Astrocyte (in vitro differentiated cells and primary cell): ENCODE data around the gene AGTR1. TPM values are rescaled to one million over a fixed set of nuclear protein-coding genes. Genes with fewer than 3 reads are reported as not detected.

Source experiments
- DNase-seq: peaks from one replicate; pipeline ENCODE4 v3.0.0-alpha.2; 2010; ENCODE audit warnings: low read depth
- FAIRE-seq: peaks from 2 replicates; lab custom pipeline; 2011; peaks lifted over from hg19 to GRCh38; lab: Jason Lieb, UNC
- H2AFZ ChIP-seq: 2 replicates; pipeline ENCODE4 v1.6.0; 2012; ENCODE audit warnings: low read depth, low read length, inconsistent platforms
- H3K27ac ChIP-seq: 2 replicates; pipeline ENCODE4 v1.5.1; 2011; ENCODE audit warnings: low read depth, low read length, inconsistent platforms
- H3K27me3 ChIP-seq: 2 replicates; pipeline ENCODE4 v1.6.0; 2011; ENCODE audit warnings: low read length, inconsistent platforms; ENCODE audit not compliant: insufficient read depth
- H3K36me3 ChIP-seq: 2 replicates; pipeline ENCODE4 v1.5.1; 2011; ENCODE audit warnings: low read length, inconsistent platforms; ENCODE audit not compliant: insufficient read depth
- H3K4me1 ChIP-seq: 2 replicates; pipeline ENCODE4 v1.5.1; 2011; ENCODE audit warnings: low read length, inconsistent platforms; ENCODE audit not compliant: insufficient read depth
- H3K4me2 ChIP-seq: 2 replicates; pipeline ENCODE4 v1.6.0; 2012; ENCODE audit warnings: low read length, inconsistent platforms
- H3K4me3 ChIP-seq: 2 replicates; pipeline ENCODE4 v1.5.1; 2011; ENCODE audit warnings: low read depth, mild to moderate bottlenecking, low read length, inconsistent platforms; ENCODE audit not compliant: insufficient read depth
- H3K79me2 ChIP-seq: 2 replicates; pipeline ENCODE4 v1.6.0; 2012; ENCODE audit warnings: mild to moderate bottlenecking, low read length, inconsistent platforms; ENCODE audit not compliant: insufficient read depth
- H3K9ac ChIP-seq: 2 replicates; pipeline ENCODE4 v1.6.0; 2012; ENCODE audit warnings: mild to moderate bottlenecking, low read length, inconsistent platforms
- H3K9me3 ChIP-seq: 2 replicates; pipeline ENCODE4 v1.5.1; 2012; ENCODE audit warnings: low read depth, mild to moderate bottlenecking, low read length, inconsistent platforms; ENCODE audit not compliant: insufficient read depth
- H4K20me1 ChIP-seq: 2 replicates; pipeline ENCODE4 v1.6.0; 2012; ENCODE audit warnings: low read length, inconsistent platforms; ENCODE audit not compliant: insufficient read depth
- H3K27ac Mint-ChIP-seq: one replicate; pipeline ENCODE4 v1.8.0; 2021; ENCODE audit warnings: mild to moderate bottlenecking, mixed read lengths; ENCODE audit not compliant: unreplicated experiment
- H3K27me3 Mint-ChIP-seq: one replicate; pipeline ENCODE4 v1.8.0; 2021; ENCODE audit warnings: low read depth, mixed read lengths; ENCODE audit not compliant: unreplicated experiment
- H3K36me3 Mint-ChIP-seq: one replicate; pipeline ENCODE4 v1.8.0; 2021; ENCODE audit warnings: low read depth, mixed read lengths; ENCODE audit not compliant: unreplicated experiment
- H3K4me1 Mint-ChIP-seq: one replicate; pipeline ENCODE4 v1.8.0; 2021; ENCODE audit warnings: low read depth, mixed read lengths; ENCODE audit not compliant: unreplicated experiment
- H3K4me3 Mint-ChIP-seq: one replicate; pipeline ENCODE4 v1.8.0; 2021; ENCODE audit warnings: mild to moderate bottlenecking, moderate library complexity, mixed read lengths; ENCODE audit not compliant: unreplicated experiment
- H3K9me3 Mint-ChIP-seq: one replicate; pipeline ENCODE4 v1.8.0; 2021; ENCODE audit warnings: mild to moderate bottlenecking, mixed read lengths; ENCODE audit not compliant: unreplicated experiment
- CTCF ChIP-seq: IDR thresholded peaks from 2 replicates; pipeline ENCODE4 v1.5.1; 2011; ENCODE audit warnings: low read depth, mild to moderate bottlenecking, inconsistent platforms, low read length, moderate library complexity; ENCODE audit not compliant: insufficient read depth
- EZH2 ChIP-seq: IDR thresholded peaks from 2 replicates; pipeline ENCODE4 v1.6.1; 2012; ENCODE audit warnings: mild to moderate bottlenecking, low read length, inconsistent platforms; ENCODE audit not compliant: insufficient read depth
- total RNA-seq: library from RNA; stranded (reverse); gene quantifications from 2 replicates; pipeline ENCODE4 v1.2.1, GENCODE V29; 2021

Gene AGTR1
- total RNA-seq, 1 donor from 2014 or later = 0.61 TPM

DNA sequence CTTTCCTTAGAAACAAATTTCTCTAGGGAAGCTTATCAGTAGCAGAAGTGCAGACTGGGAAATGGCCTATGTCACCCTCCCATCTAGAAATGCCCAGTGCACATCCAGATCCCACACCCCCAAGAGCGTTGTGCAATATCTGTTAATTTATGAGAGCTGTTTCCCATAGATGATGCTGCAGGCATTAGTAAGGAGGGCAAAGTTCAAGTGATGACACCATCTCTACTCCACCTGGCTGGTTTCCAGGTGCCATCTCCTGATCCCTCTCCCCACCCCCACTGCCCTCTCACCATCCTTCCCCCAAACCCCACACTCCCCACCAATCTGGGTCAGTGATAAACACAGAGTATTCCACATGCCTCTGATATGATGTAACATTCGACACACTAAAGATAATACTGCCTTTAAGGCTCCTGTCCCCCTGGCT, 39.4 kb downstream of the AGTR1 start:
- H3K27me3 Mint-ChIP-seq = no peaks in the 10 kb centered on the region

GRCh38 chr3:148739720-148740119, 42.0 kb downstream of the AGTR1 start:
- Histone ChIP-seq H4K20me1 (no peaks in the 10 kb centered on the region), H3K4me3 (no peak overlapping the region), H3K9ac (no peak overlapping the region), H2AFZ (no peak overlapping the region), H3K4me2 (no peak overlapping the region), H3K9me3 (no peaks in the 10 kb centered on the region), H3K4me1 (no peaks in the 10 kb centered on the region), H3K27me3 (no peaks in the 10 kb centered on the region), H3K27ac (no peak overlapping the region), H3K36me3 (no peaks in the 10 kb centered on the region), H3K79me2 (no peaks in the 10 kb centered on the region)
- no peak overlapping the region for H3K4me3 Mint-ChIP-seq
- H3K9me3 Mint-ChIP-seq = no peaks in the 10 kb centered on the region
- H3K4me1 Mint-ChIP-seq = peaks cover 12% of the 10 kb centered on the region
- H3K27me3 Mint-ChIP-seq = no peaks in the 10 kb centered on the region
- H3K27ac Mint-ChIP-seq = no peak overlapping the region
- no peak for DNase-seq
- TF ChIP-seq CTCF (no peak), EZH2 (no peak)
- FAIRE-seq = no peak
- H3K36me3 Mint-ChIP-seq = no peaks in the 10 kb centered on the region

More for the DNA sequence above, 39.4 kb downstream of the AGTR1 start:
- Histone ChIP-seq H3K4me1 (no peaks in the 10 kb centered on the region), H3K9me3 (no peaks in the 10 kb centered on the region), H2AFZ (no peak overlapping the region), H3K27me3 (no peaks in the 10 kb centered on the region), H3K4me3 (no peak overlapping the region), H3K9ac (no peak overlapping the region), H3K36me3 (no peaks in the 10 kb centered on the region), H3K4me2 (no peak overlapping the region), H4K20me1 (no peaks in the 10 kb centered on the region), H3K79me2 (no peaks in the 10 kb centered on the region), H3K27ac (no peak overlapping the region)
- TF ChIP-seq EZH2 (no peak), CTCF (no peak)
- Mint-ChIP-seq H3K4me3 (no peak overlapping the region), H3K9me3 (no peaks in the 10 kb centered on the region), H3K27ac (peak overlapping the region; percentile 9), H3K4me1 (peaks cover 12% of the 10 kb centered on the region), H3K36me3 (no peaks in the 10 kb centered on the region)
- DNase-seq = no peak
- no peak for FAIRE-seq

GRCh38 chr3:148740291-148740690, 42.6 kb downstream of the AGTR1 start:
- Histone ChIP-seq H3K27ac (no peak overlapping the region), H3K9me3 (no peaks in the 10 kb centered on the region), H3K36me3 (no peaks in the 10 kb centered on the region), H3K4me3 (no peak overlapping the region), H4K20me1 (no peaks in the 10 kb centered on the region), H3K4me1 (no peaks in the 10 kb centered on the region), H3K79me2 (no peaks in the 10 kb centered on the region), H3K9ac (no peak overlapping the region), H3K27me3 (no peaks in the 10 kb centered on the region), H3K4me2 (no peak overlapping the region), H2AFZ (no peak overlapping the region)
- TF ChIP-seq EZH2 (no peak), CTCF (no peak)
- H3K4me3 Mint-ChIP-seq = no peak overlapping the region
- H3K4me1 Mint-ChIP-seq = peaks cover 12% of the 10 kb centered on the region
- no peak overlapping the region for H3K27ac Mint-ChIP-seq
- no peaks in the 10 kb centered on the region for H3K36me3 Mint-ChIP-seq
- DNase-seq (no peak), FAIRE-seq (no peak)
- no peaks in the 10 kb centered on the region for H3K9me3 Mint-ChIP-seq
- no peaks in the 10 kb centered on the region for H3K27me3 Mint-ChIP-seq
